ENCODE measurements around the gene TMEM51.

- TF ChIP-seq, protein P1, sequence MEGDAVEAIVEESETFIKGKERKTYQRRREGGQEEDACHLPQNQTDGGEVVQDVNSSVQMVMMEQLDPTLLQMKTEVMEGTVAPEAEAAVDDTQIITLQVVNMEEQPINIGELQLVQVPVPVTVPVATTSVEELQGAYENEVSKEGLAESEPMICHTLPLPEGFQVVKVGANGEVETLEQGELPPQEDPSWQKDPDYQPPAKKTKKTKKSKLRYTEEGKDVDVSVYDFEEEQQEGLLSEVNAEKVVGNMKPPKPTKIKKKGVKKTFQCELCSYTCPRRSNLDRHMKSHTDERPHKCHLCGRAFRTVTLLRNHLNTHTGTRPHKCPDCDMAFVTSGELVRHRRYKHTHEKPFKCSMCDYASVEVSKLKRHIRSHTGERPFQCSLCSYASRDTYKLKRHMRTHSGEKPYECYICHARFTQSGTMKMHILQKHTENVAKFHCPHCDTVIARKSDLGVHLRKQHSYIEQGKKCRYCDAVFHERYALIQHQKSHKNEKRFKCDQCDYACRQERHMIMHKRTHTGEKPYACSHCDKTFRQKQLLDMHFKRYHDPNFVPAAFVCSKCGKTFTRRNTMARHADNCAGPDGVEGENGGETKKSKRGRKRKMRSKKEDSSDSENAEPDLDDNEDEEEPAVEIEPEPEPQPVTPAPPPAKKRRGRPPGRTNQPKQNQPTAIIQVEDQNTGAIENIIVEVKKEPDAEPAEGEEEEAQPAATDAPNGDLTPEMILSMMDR (IDR thresholded peaks at IDR 0.05) = no peak
- no peak for TF ChIP-seq POLR2A (IDR thresholded peaks at IDR 0.05)
These were observed 35.0 kb upstream of the TMEM51 start for GRCh38 chr1:15118579-15118978.

All from lower leg skin (tissue), 3 donors.